ENCODE measurements around the gene PLAU. TPM values are rescaled to one million over a fixed set of nuclear protein-coding genes. Genes with fewer than 3 reads are reported as not detected.
A peak's percentile ranks its signal among the peaks of the same experiment; 100 is the strongest.
"Not testable (repeated sequence)": the region's sequence is repeated elsewhere in the genome, so short reads cannot be mapped to it uniquely, and the experiment has no call there.

PLAU gene
- total RNA-seq, 1 donor from 2014 or later: 7.6 TPM

DNA sequence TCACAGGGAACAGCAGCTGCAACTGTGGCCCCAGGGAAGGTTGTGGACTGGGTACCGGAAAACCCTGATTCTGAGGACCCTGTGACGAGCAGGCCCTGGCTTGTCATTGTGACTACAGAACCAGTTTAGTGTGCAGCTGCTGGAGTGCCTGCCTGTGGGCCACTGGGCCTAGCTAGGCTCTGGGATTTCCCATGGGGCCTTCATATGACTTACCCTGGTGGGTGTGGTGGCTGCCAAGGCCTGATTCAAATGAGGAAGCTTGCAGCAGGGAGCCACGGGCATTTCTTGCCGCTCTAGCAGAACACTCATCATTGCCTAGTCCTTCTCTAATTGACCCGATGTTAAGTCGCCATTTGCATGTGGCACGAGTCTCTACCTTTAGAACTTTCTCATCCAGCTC lies 21.9 kb upstream of the PLAU start:
- Histone ChIP-seq H3K27me3 (no peaks in the 10 kb centered on the region), H3K36me3 (no peaks in the 10 kb centered on the region), H3F3A (ENCODE audit: low read depth) (no peaks in the 10 kb centered on the region), H3K9me3 (ENCODE audit: low read depth) (no peaks in the 10 kb centered on the region), H3K4me3 (no peak overlapping the region), H3K27ac (no peak overlapping the region), H3K9ac (no peak overlapping the region), H3K4me2 (no peak overlapping the region), H2AFZ (replicated peaks) (peak overlapping the region; percentile 70), H3K4me1 (no peaks in the 10 kb centered on the region), H3K79me2 (ENCODE audit: low read depth) (no peaks in the 10 kb centered on the region), H4K20me1 (ENCODE audit: low read depth) (no peaks in the 10 kb centered on the region)
- Mint-ChIP-seq H3K27ac (no peak overlapping the region), H3K27me3 (ENCODE audit: insufficient read depth, low read depth) (peaks cover 2% of the 10 kb centered on the region), H3K4me3 (no peak overlapping the region), H3K9me3 (no peaks in the 10 kb centered on the region), H3K36me3 (no peaks in the 10 kb centered on the region), H3K4me1 (peaks cover 8% of the 10 kb centered on the region)
- no peak for DNase-seq (ENCODE audit: low spot score)
- TF ChIP-seq, protein P1, sequence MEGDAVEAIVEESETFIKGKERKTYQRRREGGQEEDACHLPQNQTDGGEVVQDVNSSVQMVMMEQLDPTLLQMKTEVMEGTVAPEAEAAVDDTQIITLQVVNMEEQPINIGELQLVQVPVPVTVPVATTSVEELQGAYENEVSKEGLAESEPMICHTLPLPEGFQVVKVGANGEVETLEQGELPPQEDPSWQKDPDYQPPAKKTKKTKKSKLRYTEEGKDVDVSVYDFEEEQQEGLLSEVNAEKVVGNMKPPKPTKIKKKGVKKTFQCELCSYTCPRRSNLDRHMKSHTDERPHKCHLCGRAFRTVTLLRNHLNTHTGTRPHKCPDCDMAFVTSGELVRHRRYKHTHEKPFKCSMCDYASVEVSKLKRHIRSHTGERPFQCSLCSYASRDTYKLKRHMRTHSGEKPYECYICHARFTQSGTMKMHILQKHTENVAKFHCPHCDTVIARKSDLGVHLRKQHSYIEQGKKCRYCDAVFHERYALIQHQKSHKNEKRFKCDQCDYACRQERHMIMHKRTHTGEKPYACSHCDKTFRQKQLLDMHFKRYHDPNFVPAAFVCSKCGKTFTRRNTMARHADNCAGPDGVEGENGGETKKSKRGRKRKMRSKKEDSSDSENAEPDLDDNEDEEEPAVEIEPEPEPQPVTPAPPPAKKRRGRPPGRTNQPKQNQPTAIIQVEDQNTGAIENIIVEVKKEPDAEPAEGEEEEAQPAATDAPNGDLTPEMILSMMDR (IDR thresholded peaks at IDR 0.05): no peak
- no peak for TF ChIP-seq EZH2 (IDR thresholded peaks at IDR 0.05)

DNA sequence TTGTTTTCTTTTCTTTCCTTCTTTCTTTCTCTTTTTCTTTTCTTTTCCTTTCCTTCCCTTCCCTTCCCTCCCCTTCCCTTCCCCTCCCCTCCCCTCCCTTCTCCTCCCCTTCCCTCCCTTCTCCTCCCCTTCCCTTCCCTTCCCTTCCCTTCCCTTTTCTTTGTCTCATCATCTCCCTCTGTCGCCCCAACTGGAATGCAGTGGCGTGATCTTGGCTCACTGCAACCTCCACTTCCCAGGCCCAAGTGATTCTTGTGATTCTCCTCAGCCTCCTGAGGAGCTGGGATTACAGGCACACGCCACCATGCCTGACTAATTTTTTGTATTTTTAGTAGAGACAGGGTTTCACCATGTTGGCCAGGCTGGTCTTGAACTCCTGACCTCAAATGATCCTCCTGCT lies 21.5 kb upstream of the PLAU start:
- H3K9ac ChIP-seq; H3K9me3 ChIP-seq (ENCODE audit: low read depth); H2AFZ ChIP-seq (replicated peaks); H3K36me3 Mint-ChIP-seq; H3K27me3 Mint-ChIP-seq (ENCODE audit: insufficient read depth, low read depth); H3K36me3 ChIP-seq; H3K9me3 Mint-ChIP-seq; H3K4me3 Mint-ChIP-seq; H3K4me3 ChIP-seq; H3K4me1 Mint-ChIP-seq; DNase-seq (ENCODE audit: low spot score); H3K4me1 ChIP-seq; H3K27me3 ChIP-seq; H3F3A ChIP-seq (ENCODE audit: low read depth); H3K27ac Mint-ChIP-seq; H3K27ac ChIP-seq; H3K79me2 ChIP-seq (ENCODE audit: low read depth); H3K4me2 ChIP-seq; H4K20me1 ChIP-seq (ENCODE audit: low read depth): not testable (repeated sequence)

DNA sequence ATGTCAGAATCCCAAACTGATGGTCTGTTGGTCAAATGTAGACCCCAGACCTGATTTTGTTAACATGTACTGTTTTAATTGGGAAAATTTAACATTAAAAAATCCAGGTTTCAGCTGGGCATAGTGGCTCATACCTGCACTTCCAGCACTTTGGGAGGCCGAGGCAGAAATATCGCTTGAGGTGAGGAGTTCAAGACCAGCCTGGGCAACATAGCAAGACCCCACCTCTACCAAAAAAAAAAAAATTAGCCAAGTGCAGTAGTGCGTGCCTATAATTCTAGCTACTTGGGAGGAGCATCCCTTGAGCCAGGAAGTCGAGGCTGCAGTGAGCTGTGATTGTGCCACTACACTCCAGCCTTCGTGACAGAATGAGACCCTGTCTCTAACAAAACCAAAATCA lies 20.7 kb upstream of the PLAU start:
- no peaks in the 10 kb centered on the region for H3K4me1 ChIP-seq
- DNase-seq (ENCODE audit: low spot score): no peak
- H3K36me3 ChIP-seq: no peaks in the 10 kb centered on the region
- Mint-ChIP-seq H3K4me3 (no peak overlapping the region), H3K36me3 (no peaks in the 10 kb centered on the region), H3K9me3 (no peaks in the 10 kb centered on the region), H3K27ac (no peak overlapping the region), H3K4me1 (peaks cover 8% of the 10 kb centered on the region), H3K27me3 (ENCODE audit: insufficient read depth, low read depth) (peaks cover 2% of the 10 kb centered on the region)
- H2AFZ ChIP-seq (replicated peaks): no peak overlapping the region
- H3F3A ChIP-seq (ENCODE audit: low read depth): no peaks in the 10 kb centered on the region
- H3K27me3 ChIP-seq: no peaks in the 10 kb centered on the region
- no peak overlapping the region for H3K9ac ChIP-seq
- no peaks in the 10 kb centered on the region for H3K9me3 ChIP-seq (ENCODE audit: low read depth)
- no peak overlapping the region for H3K27ac ChIP-seq
- no peaks in the 10 kb centered on the region for H4K20me1 ChIP-seq (ENCODE audit: low read depth)
- no peak overlapping the region for H3K4me2 ChIP-seq
- H3K4me3 ChIP-seq: no peak overlapping the region
- H3K79me2 ChIP-seq (ENCODE audit: low read depth): no peaks in the 10 kb centered on the region
- TF ChIP-seq, protein P1 (IDR thresholded peaks at IDR 0.05): no peak
- TF ChIP-seq EZH2phosphoT487 (IDR thresholded peaks at IDR 0.05): no peak
- no peak for TF ChIP-seq EZH2 (IDR thresholded peaks at IDR 0.05)

- not testable (repeated sequence) for H3K4me1 ChIP-seq; H3K9me3 Mint-ChIP-seq; H3K4me2 ChIP-seq; H3K9me3 ChIP-seq (ENCODE audit: low read depth); H3K36me3 Mint-ChIP-seq; H3K79me2 ChIP-seq (ENCODE audit: low read depth); DNase-seq (ENCODE audit: low spot score); H3K4me3 ChIP-seq; H3K27me3 Mint-ChIP-seq (ENCODE audit: insufficient read depth, low read depth); H3K4me3 Mint-ChIP-seq; H2AFZ ChIP-seq (replicated peaks); H3K36me3 ChIP-seq; H3K27me3 ChIP-seq; H3F3A ChIP-seq (ENCODE audit: low read depth); H3K27ac Mint-ChIP-seq; H4K20me1 ChIP-seq (ENCODE audit: low read depth); H3K4me1 Mint-ChIP-seq; H3K27ac ChIP-seq; H3K9ac ChIP-seq
Measured at GRCh38 chr10:73890830-73891229, 20.1 kb upstream of the PLAU start.
